ENCODE results near the gene CRACDL. TPM values are rescaled to one million over a fixed set of nuclear protein-coding genes. Genes with fewer than 3 reads are reported as not detected.

CRACDL gene
- total and polyA plus RNA-seq, 2 of the 13 experiments (the other 11 are each of a cell fraction or from before 2014, with no cell fraction given): 0.15 to 0.26 TPM

DNA sequence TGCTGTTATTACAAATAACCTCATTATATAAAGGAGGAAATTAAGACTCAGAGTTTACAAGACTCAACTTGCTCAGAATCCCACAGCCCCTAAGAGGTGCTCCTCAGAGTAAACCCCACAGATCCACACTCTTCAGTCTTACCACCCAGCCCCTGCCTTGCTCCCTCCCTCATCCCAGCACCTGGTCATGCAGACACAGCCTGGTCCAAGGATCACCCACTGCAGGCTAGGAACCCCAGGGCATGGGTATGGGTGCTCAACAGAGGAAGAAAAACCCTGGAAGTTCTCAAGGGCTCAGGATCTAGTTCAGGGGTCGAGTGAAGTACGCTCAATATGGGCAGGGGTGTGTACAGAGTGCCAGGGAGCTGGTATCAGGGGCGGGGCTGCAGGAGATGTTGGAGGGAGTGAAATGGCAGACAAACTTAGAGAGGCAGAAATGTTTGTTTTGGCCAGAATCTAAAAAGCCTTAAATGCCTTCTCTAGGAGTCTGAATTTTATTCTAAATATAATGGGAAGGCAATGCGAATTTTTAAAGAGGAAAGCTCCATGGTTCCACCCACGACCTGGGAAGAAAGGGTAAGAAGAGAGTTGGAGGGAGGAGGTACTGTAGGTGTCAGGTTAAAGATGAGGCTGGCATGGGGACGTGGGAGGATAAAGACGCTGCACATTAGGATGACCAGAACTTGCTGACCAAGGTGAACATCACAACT is 126.0 kb downstream of the CRACDL start:
- intact Hi-C loops (cut with micrococcal nuclease; ENCODE audit: unreplicated experiment): no loop called here
- ATAC-seq (peak; percentile 63), FAIRE-seq (no peak), DNase-seq (ENCODE audit: low spot score) (no peak)
- Histone ChIP-seq H3K9ac (ENCODE audit: insufficient read depth, low read depth, low read length) (no peak overlapping the region), H2AFZ (ENCODE audit: low read length) (no peak overlapping the region), H4K20me1 (ENCODE audit: insufficient read depth, low read length) (no peaks in the 10 kb centered on the region), H3K4me1 (ENCODE audit: insufficient read depth, low read length) (peaks cover 38% of the 10 kb centered on the region), H3K79me2 (ENCODE audit: insufficient read depth, low read length) (no peaks in the 10 kb centered on the region), H3K4me2 (ENCODE audit: low read depth, low read length) (no peak overlapping the region; the same call in 1 of the 2 replicates), H3K27ac (ENCODE audit: extremely low read length, insufficient read depth, low read length) (no peak overlapping the region), H3K4me3 (replicated peaks in 1 of 3; ENCODE audit: insufficient read depth in 1 of 3, low read depth in 2 of 3, low read length in 3 of 3) (no peak overlapping the region), H3K27me3 (ENCODE audit: control insufficient read depth in 1 of 2, insufficient read depth in 2 of 2, low read length in 2 of 2) (no peaks in the 10 kb centered on the region), H3K36me3 (replicated peaks in 1 of 2; ENCODE audit: control insufficient read depth in 1 of 2, insufficient read depth in 2 of 2, low read length in 2 of 2) (no peaks in the 10 kb centered on the region), H3K9me3 (ENCODE audit: low read length) (no peaks in the 10 kb centered on the region)
- 0 out of 2 replicates have a peak, but pooled peaks have one; percentile 25 for TF ChIP-seq MEF2D (CRISPR knock-in tag; IDR thresholded peaks at IDR 0.05)
- TF ChIP-seq GATA4 (IDR thresholded peaks at IDR 0.05; ENCODE audit: borderline replicate concordance, low read depth): no peak
- TF ChIP-seq PITX1 (CRISPR knock-in tag; IDR thresholded peaks at IDR 0.05): 0 out of 2 replicates have a peak, but pooled peaks have one; percentile 26
- TF ChIP-seq ZNF263 (CRISPR knock-in tag; IDR thresholded peaks at IDR 0.05): peak; percentile 79
- no peak for TF ChIP-seq CAMTA2 (CRISPR knock-in tag; IDR thresholded peaks at IDR 0.05; ENCODE audit: borderline replicate concordance)
- TF ChIP-seq, protein P1, sequence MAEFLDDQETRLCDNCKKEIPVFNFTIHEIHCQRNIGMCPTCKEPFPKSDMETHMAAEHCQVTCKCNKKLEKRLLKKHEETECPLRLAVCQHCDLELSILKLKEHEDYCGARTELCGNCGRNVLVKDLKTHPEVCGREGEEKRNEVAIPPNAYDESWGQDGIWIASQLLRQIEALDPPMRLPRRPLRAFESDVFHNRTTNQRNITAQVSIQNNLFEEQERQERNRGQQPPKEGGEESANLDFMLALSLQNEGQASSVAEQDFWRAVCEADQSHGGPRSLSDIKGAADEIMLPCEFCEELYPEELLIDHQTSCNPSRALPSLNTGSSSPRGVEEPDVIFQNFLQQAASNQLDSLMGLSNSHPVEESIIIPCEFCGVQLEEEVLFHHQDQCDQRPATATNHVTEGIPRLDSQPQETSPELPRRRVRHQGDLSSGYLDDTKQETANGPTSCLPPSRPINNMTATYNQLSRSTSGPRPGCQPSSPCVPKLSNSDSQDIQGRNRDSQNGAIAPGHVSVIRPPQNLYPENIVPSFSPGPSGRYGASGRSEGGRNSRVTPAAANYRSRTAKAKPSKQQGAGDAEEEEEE (CRISPR knock-in tag; IDR thresholded peaks at IDR 0.05; ENCODE audit: borderline replicate concordance): no peak
- TF ChIP-seq, protein P2, sequence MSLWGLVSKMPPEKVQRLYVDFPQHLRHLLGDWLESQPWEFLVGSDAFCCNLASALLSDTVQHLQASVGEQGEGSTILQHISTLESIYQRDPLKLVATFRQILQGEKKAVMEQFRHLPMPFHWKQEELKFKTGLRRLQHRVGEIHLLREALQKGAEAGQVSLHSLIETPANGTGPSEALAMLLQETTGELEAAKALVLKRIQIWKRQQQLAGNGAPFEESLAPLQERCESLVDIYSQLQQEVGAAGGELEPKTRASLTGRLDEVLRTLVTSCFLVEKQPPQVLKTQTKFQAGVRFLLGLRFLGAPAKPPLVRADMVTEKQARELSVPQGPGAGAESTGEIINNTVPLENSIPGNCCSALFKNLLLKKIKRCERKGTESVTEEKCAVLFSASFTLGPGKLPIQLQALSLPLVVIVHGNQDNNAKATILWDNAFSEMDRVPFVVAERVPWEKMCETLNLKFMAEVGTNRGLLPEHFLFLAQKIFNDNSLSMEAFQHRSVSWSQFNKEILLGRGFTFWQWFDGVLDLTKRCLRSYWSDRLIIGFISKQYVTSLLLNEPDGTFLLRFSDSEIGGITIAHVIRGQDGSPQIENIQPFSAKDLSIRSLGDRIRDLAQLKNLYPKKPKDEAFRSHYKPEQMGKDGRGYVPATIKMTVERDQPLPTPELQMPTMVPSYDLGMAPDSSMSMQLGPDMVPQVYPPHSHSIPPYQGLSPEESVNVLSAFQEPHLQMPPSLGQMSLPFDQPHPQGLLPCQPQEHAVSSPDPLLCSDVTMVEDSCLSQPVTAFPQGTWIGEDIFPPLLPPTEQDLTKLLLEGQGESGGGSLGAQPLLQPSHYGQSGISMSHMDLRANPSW (CRISPR knock-in tag; IDR thresholded peaks at IDR 0.05; ENCODE audit: borderline replicate concordance): no peak
- POLR2A ChIA-PET: no interaction called here
- WGBS (ENCODE audit: low lambda C conversion rate): 64% methylated on average over 7 of the region's 7 CpGs
- no TSS peak for BruUV-seq (replicated peaks)
- in situ Hi-C loops (cut with HindIII; ENCODE audit: extremely low pct_ligation_motif_present, low pct_unique_long_range_greater_than_20kb): no loop called here
- CTCF ChIA-PET (ENCODE audit: low intra/inter-chr PET ratio, low total read pairs): no interaction called here
